Testis (tissue), 3 donors: Measurements from ENCODE around the gene MTUS2. TPM values are rescaled to one million over a fixed set of nuclear protein-coding genes. Genes with fewer than 3 reads are reported as not detected.

Experiments used
- DNase-seq: peaks from one replicate; pipeline ENCODE4 v3.0.0-alpha.2; 2019
- H3K27ac ChIP-seq, 2 donors: fragments of 200-600 bp; sonication (generic); one replicate each; pipeline ENCODE4 v1.5.1; 2019
- H3K27me3 ChIP-seq: fragments of 200-600 bp; sonication (generic); one replicate; pipeline ENCODE4 v1.5.1; 2019
- H3K36me3 ChIP-seq: fragments of 200-600 bp; sonication (generic); one replicate; pipeline ENCODE4 v1.5.1; 2017; ENCODE audit warnings: low read depth; ENCODE audit errors: missing control alignments
- H3K4me1 ChIP-seq: fragments of 200-600 bp; sonication (generic); one replicate; pipeline ENCODE4 v1.5.1; 2019
- H3K4me3 ChIP-seq, 2 donors: fragments of 200-600 bp; sonication (generic); one replicate each; pipeline ENCODE4 v1.5.1; 2017 to 2019
- H3K9me3 ChIP-seq: fragments of 200-600 bp; sonication (generic); one replicate; pipeline ENCODE4 v1.5.1; 2017
- POLR2A ChIP-seq: fragments of 450-650 bp; IDR thresholded peaks from one replicate; pipeline ENCODE4 v1.6.1; 2017; ENCODE audit warnings: antibody characterized with exemption, mild to moderate bottlenecking, moderate library complexity
- WGBS, 2 donors: methylation state at CpG; one replicate each; pipeline ENCODE4 v1.1.5; 2018; 5-methylcytosine and 5-hydroxymethylcytosine counted together
- intact Hi-C: fragments of 100-400 bp; cut with DNase I; formaldehyde crosslinking; loops from one replicate; pipeline ENCODE4 v1.15.1; 2023; ENCODE audit warnings: low total_unique reads
- polyA plus RNA-seq: library from polyadenylated mRNA; stranded (reverse); fragments of 350-450 nt; fragmentation: Illumina TruSeq; extraction: RNeasy Lipid Tissue Mini Kit (QIAGEN cat#74804); gene quantifications from one replicate; pipeline ENCODE4 v1.2.3, GENCODE V29; 2014; ENCODE audit warnings: low read depth, low replicate concordance; ENCODE audit not compliant: insufficient read depth
- total RNA-seq, 2 donors: library from RNA; depleted of rRNA; stranded (reverse); fragments of >200 nt; gene quantifications; one replicate each; pipeline ENCODE4 v1.2.3, GENCODE V29; 2016
- TF ChIP-seq, protein P1 (sequence below), 3 experiments: fragments of 450-650 bp in 2 of 3; fragments of 200-600 bp in 1 of 3; sonication (generic) in 1 of 3; IDR thresholded peaks; one replicate each; pipeline ENCODE4 v1.5.1; 2016 to 2019; ENCODE audit warnings: antibody characterized with exemption in 3 of 3, mild to moderate bottlenecking in 2 of 3, moderate library complexity in 1 of 3

MTUS2 gene
- total and polyA plus RNA-seq, 3 donors from 2014 or later, result 2.1 to 9.2 (median 8.3) TPM

DNA sequence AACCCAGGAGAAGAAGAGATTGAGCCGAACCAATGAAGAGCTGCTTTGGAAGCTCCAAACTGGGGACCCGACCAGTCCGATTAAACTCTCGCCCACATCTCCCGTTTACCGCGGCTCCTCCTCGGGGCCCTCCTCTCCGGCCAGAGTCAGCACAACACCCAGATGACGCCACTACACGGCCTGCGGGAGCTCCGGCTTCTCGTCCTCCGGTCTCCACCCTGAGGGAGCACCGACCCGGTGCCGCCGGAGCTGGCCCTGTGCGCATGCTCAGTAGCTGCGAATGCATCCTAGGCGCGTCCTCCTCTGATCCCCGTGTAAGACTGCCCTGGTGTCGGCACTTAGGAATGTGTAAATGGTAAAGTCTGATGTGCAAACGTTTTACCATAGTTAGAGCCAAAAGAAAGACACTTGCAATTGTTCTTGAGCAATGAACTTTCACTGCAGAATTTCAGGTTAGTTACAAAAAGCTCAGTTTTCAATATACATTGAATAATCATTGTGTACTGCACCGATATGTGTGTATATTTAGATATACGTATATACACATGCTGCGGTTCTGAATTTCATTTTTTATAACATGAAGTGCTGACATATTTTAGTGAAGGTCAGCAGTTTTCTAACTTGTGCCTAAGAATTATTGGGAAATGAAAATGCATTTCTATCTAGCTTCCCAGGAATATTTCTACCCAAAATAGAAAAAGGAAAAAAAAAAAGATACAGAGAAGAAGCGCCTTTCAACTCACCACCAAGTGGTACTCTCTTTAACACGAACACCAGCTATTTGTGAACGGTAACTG lies 683.1 kb downstream of the MTUS2 start:
- Histone ChIP-seq H3K4me3 (peak overlapping the region in 1 of 2 donors; percentile 7), H3K27ac (no peak overlapping the region), H3K4me1 (no peaks in the 10 kb centered on the region), H3K9me3 (no peaks in the 10 kb centered on the region), H3K27me3 (no peaks in the 10 kb centered on the region), H3K36me3 (no peaks in the 10 kb centered on the region)
- intact Hi-C loops, result loop anchor here (10.0 kb wide), 1 partner anchor 612 kb away; no protein-coding TSS in a partner anchor
- DNase-seq, result peak; percentile 37
- WGBS, 2 donors, result 46 to 47% methylated on average over 32 of the region's 32 CpGs
- TF ChIP-seq, protein P1, sequence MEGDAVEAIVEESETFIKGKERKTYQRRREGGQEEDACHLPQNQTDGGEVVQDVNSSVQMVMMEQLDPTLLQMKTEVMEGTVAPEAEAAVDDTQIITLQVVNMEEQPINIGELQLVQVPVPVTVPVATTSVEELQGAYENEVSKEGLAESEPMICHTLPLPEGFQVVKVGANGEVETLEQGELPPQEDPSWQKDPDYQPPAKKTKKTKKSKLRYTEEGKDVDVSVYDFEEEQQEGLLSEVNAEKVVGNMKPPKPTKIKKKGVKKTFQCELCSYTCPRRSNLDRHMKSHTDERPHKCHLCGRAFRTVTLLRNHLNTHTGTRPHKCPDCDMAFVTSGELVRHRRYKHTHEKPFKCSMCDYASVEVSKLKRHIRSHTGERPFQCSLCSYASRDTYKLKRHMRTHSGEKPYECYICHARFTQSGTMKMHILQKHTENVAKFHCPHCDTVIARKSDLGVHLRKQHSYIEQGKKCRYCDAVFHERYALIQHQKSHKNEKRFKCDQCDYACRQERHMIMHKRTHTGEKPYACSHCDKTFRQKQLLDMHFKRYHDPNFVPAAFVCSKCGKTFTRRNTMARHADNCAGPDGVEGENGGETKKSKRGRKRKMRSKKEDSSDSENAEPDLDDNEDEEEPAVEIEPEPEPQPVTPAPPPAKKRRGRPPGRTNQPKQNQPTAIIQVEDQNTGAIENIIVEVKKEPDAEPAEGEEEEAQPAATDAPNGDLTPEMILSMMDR (IDR thresholded peaks at IDR 0.05), result no peak
- no peak for TF ChIP-seq POLR2A

DNA sequence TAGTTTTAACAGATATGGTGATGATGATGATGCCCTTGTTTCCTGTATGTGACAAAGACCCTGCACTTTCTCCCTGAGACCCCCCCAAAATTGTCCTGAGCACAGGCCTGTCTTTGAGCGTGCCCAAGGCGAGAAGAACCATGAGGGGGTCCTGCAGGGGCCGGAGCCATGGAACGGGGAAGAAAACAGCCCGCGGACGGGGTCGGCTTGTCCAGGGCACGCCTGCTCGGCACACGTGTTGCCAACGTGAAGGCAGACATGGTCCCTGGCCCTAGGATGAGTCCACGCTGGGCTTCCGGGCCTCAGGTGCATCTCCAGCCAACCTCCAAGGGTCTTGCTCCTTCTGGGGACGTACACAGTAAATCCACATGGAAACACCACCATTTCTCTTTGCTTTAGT lies 684.6 kb downstream of the MTUS2 start:
- H3K9me3 ChIP-seq, result no peaks in the 10 kb centered on the region
- TF ChIP-seq POLR2A, result no peak
- 88 to 92% methylated on average over 9 to 15 of the region's 15 CpGs for WGBS, 2 donors
- H3K4me1 ChIP-seq, result peaks cover 4% of the 10 kb centered on the region
- H3K27me3 ChIP-seq, result no peaks in the 10 kb centered on the region
- no peak for DNase-seq
- intact Hi-C loops, result loop anchor here (10.0 kb wide), 1 partner anchor 610 kb away; no protein-coding TSS in a partner anchor
- H3K36me3 ChIP-seq, result no peaks in the 10 kb centered on the region
- H3K4me3 ChIP-seq, result no peak overlapping the region
- no peak overlapping the region for H3K27ac ChIP-seq

DNA sequence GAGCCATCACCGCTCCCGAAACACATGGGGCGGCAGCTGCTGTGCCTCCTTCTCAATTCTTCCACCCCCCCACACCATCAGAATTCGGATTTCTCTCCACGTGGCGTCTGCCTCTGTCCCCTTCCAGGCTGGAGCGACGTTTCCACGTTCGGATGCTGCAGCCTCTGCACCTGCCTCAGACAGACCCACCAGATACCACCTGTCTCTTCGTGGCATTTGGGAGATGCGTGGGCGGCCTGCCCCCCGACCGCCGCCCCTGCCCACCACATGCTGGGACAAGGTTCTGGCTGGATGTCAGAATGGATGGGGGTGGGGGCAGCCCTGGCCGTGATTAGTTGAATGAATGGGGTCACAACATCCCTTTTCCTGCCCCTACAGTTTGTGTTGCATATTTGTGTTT lies 685.4 kb downstream of the MTUS2 start:
- intact Hi-C loops, result loop anchor here (10.0 kb wide), 1 partner anchor 609 kb away; no protein-coding TSS in a partner anchor
- Histone ChIP-seq H3K36me3 (no peaks in the 10 kb centered on the region), H3K27me3 (no peaks in the 10 kb centered on the region), H3K9me3 (no peaks in the 10 kb centered on the region), H3K4me3 (no peak overlapping the region), H3K27ac (no peak overlapping the region), H3K4me1 (peaks cover 4% of the 10 kb centered on the region)
- no peak for TF ChIP-seq POLR2A
- TF ChIP-seq, protein P1 (IDR thresholded peaks at IDR 0.05), result no peak
- DNase-seq, result no peak
- WGBS, 2 donors, result 68 to 84% methylated on average over 14 to 17 of the region's 17 CpGs

DNA sequence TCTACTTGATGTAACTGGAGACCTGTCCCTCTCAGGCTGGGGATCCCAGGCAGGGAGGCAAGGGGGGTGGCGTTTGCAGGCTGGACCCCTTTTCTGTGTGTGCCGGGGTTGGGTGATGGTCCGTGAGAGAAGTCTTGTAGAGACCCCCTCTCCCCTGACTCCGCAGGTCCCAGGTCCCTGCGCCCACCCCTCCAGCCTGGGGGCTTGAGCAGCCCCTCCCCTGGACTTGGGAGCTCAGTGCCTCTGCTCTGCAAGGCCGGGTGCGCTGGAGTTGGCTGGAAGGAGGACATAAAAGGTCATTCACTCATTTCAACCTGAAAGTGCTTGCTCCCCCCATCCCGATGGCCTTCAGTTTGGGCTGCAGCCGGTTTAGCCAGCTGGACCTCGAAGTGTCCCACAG lies 685.8 kb downstream of the MTUS2 start:
- Histone ChIP-seq H3K4me1 (peaks cover 4% of the 10 kb centered on the region), H3K27me3 (no peaks in the 10 kb centered on the region), H3K36me3 (no peaks in the 10 kb centered on the region), H3K4me3 (no peak overlapping the region), H3K27ac (no peak overlapping the region), H3K9me3 (no peaks in the 10 kb centered on the region)
- no peak for DNase-seq
- intact Hi-C loops, result loop anchor here (10.0 kb wide), 1 partner anchor 609 kb away; no protein-coding TSS in a partner anchor
- TF ChIP-seq, protein P1 (IDR thresholded peaks at IDR 0.05), result no peak
- no peak for TF ChIP-seq POLR2A
- 60 to 82% methylated on average over 10 of the region's 10 CpGs for WGBS, 2 donors

DNA sequence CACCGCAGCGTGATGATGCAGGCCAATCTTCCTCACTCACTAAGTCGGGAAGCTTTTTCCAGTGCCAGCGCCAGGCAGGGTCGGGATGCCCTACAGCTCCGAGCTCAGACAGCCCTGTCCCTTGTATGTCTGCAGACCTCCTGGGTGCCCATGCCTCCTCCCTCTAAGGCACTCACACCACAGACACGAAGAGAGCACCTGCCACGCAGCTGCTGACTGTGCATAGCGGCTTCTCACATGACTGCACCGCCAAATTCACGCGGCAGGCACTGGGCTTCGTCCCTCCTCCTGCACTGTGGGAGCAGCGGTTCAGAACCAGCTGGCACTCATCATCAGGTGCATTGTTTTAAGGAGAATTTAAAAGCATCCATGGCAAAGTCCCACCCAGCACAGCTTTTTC lies 687.2 kb downstream of the MTUS2 start:
- Histone ChIP-seq H3K27ac (no peak overlapping the region), H3K9me3 (no peaks in the 10 kb centered on the region), H3K36me3 (no peaks in the 10 kb centered on the region), H3K4me1 (peaks cover 4% of the 10 kb centered on the region), H3K27me3 (no peaks in the 10 kb centered on the region), H3K4me3 (no peak overlapping the region)
- 76 to 82% methylated on average over 13 to 14 of the region's 14 CpGs for WGBS, 2 donors
- TF ChIP-seq POLR2A, result no peak
- TF ChIP-seq, protein P1 (IDR thresholded peaks at IDR 0.05), result no peak
- DNase-seq, result no peak
- intact Hi-C loops, result loop anchor here (10.0 kb wide), 1 partner anchor 607 kb away; no protein-coding TSS in a partner anchor
